Stimulated activated CD4-positive, alpha-beta T cell treated with anti-CD3 and anti-CD28 coated beads, Interleukin-4, amount 100 ng/mL, for 24 hours (primary cell): ENCODE results near the gene F5.

Experiments used
- DNase-seq: peaks from one replicate; pipeline ENCODE4 v3.0.0-alpha.2; 2020

The F5 gene

GRCh38 chr1:169475806-169476387, 110.4 kb downstream of the F5 start:
- no peak for DNase-seq

- DNase-seq, result no peak
Measured at GRCh38 chr1:169474302-169474995, 111.8 kb downstream of the F5 start.

- DNase-seq, result no peak
Measured at GRCh38 chr1:169473347-169473746, 112.9 kb downstream of the F5 start.

- DNase-seq, result no peak
Measured at GRCh38 chr1:169472738-169473137, 113.5 kb downstream of the F5 start.

GRCh38 chr1:169468982-169469381, 117.3 kb downstream of the F5 start:
- no peak for DNase-seq

GRCh38 chr1:169466259-169467230, 119.7 kb downstream of the F5 start:
- DNase-seq, result peak; percentile 20

GRCh38 chr1:169465281-169465680, 121.0 kb downstream of the F5 start:
- DNase-seq, result no peak
